OCI-LY3 (cell line): ENCODE data around the gene ZNF593OS.

ENCODE experiments used
- CTCF ChIP-seq: fragments of 200-600, 300-600 bp; sonication (generic); IDR thresholded peaks from 2 replicates; pipeline ENCODE4 v1.5.1; 2014; ENCODE audit warnings: antibody characterized with exemption, low read length, low read depth
- EZH2phosphoT487 ChIP-seq: fragments of 200-600 bp; shearing (Covaris generic); IDR thresholded peaks from 2 replicates; pipeline ENCODE4 v1.6.1; 2018; ENCODE audit warnings: antibody characterized with exemption, mixed run types, low read depth

DNA sequence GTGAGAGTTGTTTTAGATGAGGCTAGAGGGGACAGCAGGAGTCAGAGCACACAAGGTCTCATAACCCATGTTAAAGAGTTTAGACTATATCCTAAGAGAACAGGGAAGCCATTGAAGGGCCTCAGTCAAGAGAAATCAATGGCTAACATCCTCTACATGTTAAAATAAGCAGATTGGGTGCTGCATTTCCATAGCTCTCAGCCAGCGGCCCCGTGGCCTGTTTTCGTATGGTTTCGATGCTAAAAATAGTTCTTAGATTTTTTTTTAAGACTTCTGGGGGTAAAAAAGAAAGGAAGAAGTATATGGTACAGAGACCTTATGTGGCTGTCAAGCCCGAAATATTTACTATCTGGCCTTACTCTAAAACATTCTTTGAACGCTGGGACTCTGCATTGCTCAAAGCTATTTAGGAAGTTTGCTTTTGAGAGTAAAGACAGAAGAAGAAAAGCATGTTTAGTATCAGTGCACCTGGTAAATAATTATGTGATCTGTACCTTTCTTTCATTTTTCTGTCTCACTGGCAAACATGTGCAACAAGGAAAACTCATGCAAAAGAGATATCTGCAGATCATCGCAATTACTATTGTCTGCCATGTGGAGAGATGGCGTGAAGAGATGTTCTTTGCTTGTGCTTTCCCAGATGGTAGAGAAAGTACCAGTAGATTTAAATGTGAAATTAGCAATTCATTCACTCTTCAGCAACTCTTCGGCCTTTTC lies 51.6 kb downstream of the ZNF593OS start:
- TF ChIP-seq CTCF (no peak), EZH2phosphoT487 (no peak)
